HepG2 (cell line): Measurements from ENCODE around the gene CST2. TPM values are rescaled to one million over a fixed set of nuclear protein-coding genes. Genes with fewer than 3 reads are reported as not detected.

ENCODE experiments used
- ATAC-seq: fragments of 200-7000 bp; cut with Tn5 transposase; 3 replicates; pipeline ENCODE4 v1.9.1; 2020; ENCODE audit warnings: mild to moderate bottlenecking, moderate library complexity
- BruUV-seq: library from RNA; stranded (reverse); fragments of 400-500 nt; replicated peaks from 2 replicates; lab custom pipeline; 2021; lab: Mats Ljungman, UMichigan
- CTCF ChIA-PET: fragments of 300-600 bp; formaldehyde crosslinking; extraction: SDS; loops from one replicate; lab custom pipeline; 2021; ENCODE audit warnings: low total read pairs, inconsistent platforms, low intra/inter-chr PET ratio; lab: Yijun Ruan, JAX
- POLR2A ChIA-PET: fragments of 350-600 bp; sonication (Branson Sonifier 250); formaldehyde crosslinking; loops from one replicate; lab custom pipeline; 2020; ENCODE audit warnings: antibody characterized with exemption, inconsistent platforms; lab: Yijun Ruan, JAX
- DNase-seq: peaks from one replicate; pipeline ENCODE4 v3.0.0-alpha.2; 2015; ENCODE audit warnings: low spot score
- FAIRE-seq: peaks from 3 replicates; lab custom pipeline; 2011; peaks lifted over from hg19 to GRCh38; lab: Jason Lieb, UNC
- H2AFZ ChIP-seq: one replicate; pipeline ENCODE4 v1.6.1; 2011; ENCODE audit warnings: low read length, inconsistent platforms
- H3K27ac ChIP-seq: fragments of 300-600 bp; 3 replicates; pipeline ENCODE4 v1.8.0; 2011; ENCODE audit warnings: mixed run types, mild to moderate bottlenecking, mixed read lengths, low read length, inconsistent platforms; ENCODE audit not compliant: insufficient read depth; ENCODE audit errors: extremely low read length
- H3K27me3 ChIP-seq, 2 experiments: fragments of 200-600 bp in 1 of 2; 2 replicates in 1 of 2; 3 replicates in 1 of 2; pipeline versions ENCODE4 v1.6.0 to v1.8.0; 2011; ENCODE audit warnings: low read length in 2 of 2, mild to moderate bottlenecking in 2 of 2, moderate library complexity in 2 of 2, inconsistent platforms in 1 of 2; ENCODE audit not compliant: insufficient read depth in 2 of 2, control insufficient read depth in 1 of 2
- H3K36me3 ChIP-seq, 2 experiments: fragments of 200-600 bp in 1 of 2; replicated peaks in 1 of 2; 2 replicates in 1 of 2; 3 replicates in 1 of 2; pipeline versions ENCODE4 v1.5.1 to v1.8.0; 2011; ENCODE audit warnings: low read length in 2 of 2, inconsistent platforms in 1 of 2; ENCODE audit not compliant: insufficient read depth in 2 of 2, control insufficient read depth in 1 of 2
- H3K4me1 ChIP-seq: 2 replicates; pipeline ENCODE4 v1.5.1; 2012; ENCODE audit warnings: low read length, inconsistent platforms; ENCODE audit not compliant: insufficient read depth
- H3K4me2 ChIP-seq: 2 replicates; pipeline ENCODE4 v1.6.0; 2011; ENCODE audit warnings: low read depth, low read length, inconsistent platforms
- H3K4me3 ChIP-seq, 3 experiments: fragments of 200-600 bp in 1 of 3; sonication (generic), shearing (Covaris generic) in 1 of 3; replicated peaks in 1 of 3; 2 replicates each; pipeline ENCODE4 v1.5.1; 2011 to 2016; ENCODE audit warnings: low read length in 3 of 3, inconsistent platforms in 2 of 3, low read depth in 2 of 3, mild to moderate bottlenecking in 2 of 3, control low read depth in 1 of 3, mixed read lengths in 1 of 3; ENCODE audit not compliant: insufficient read depth in 1 of 3
- H3K79me2 ChIP-seq: one replicate; pipeline ENCODE4 v1.6.1; 2011; ENCODE audit warnings: low read length, inconsistent platforms; ENCODE audit not compliant: insufficient read depth
- H3K9ac ChIP-seq: 2 replicates; pipeline ENCODE4 v1.6.0; 2011; ENCODE audit warnings: mild to moderate bottlenecking, low read depth, low read length, inconsistent platforms; ENCODE audit not compliant: insufficient read depth
- H3K9me3 ChIP-seq: 2 replicates; pipeline ENCODE4 v1.5.1; 2012; ENCODE audit warnings: mild to moderate bottlenecking, low read length
- H4K20me1 ChIP-seq: 2 replicates; pipeline ENCODE4 v1.6.0; 2011; ENCODE audit warnings: inconsistent platforms, mild to moderate bottlenecking, low read length, moderate library complexity; ENCODE audit not compliant: insufficient read depth
- MAZ ChIP-seq, 2 experiments: sonication (generic) in 1 of 2; formaldehyde crosslinking in 1 of 2; IDR thresholded peaks; 2 replicates each; pipeline versions ENCODE4 v1.5.0 to v1.6.1; 2012 to 2020; ENCODE audit warnings: low read depth in 2 of 2, mild to moderate bottlenecking in 2 of 2, borderline replicate concordance in 1 of 2, improper control_type of control experiment in 1 of 2, low read length in 1 of 2, missing genetic modification reagents in 1 of 2, moderate library complexity in 1 of 2
- MLLT10 ChIP-seq: sonication (generic); formaldehyde crosslinking; IDR thresholded peaks from 2 replicates; pipeline ENCODE4 v1.4.0; 2020; ENCODE audit warnings: missing genetic modification reagents
- NFE2L2 ChIP-seq: fragments of 150-350 bp; IDR thresholded peaks from 2 replicates; pipeline ENCODE4 v1.6.1; 2014; ENCODE audit warnings: low read length
- SAP130 ChIP-seq: IDR thresholded peaks from 2 replicates; pipeline ENCODE4 v1.6.1; 2016; ENCODE audit warnings: low read depth
- SATB2 ChIP-seq: sonication (generic); formaldehyde crosslinking; IDR thresholded peaks from 2 replicates; pipeline ENCODE4 v1.5.0; 2020; ENCODE audit warnings: missing genetic modification reagents
- ZC3H4 ChIP-seq: sonication (generic); formaldehyde crosslinking; IDR thresholded peaks from 2 replicates; pipeline ENCODE4 v1.4.0; 2020; ENCODE audit warnings: missing genetic modification reagents, borderline replicate concordance
- ZKSCAN5 ChIP-seq: sonication (generic); formaldehyde crosslinking; IDR thresholded peaks from 2 replicates; pipeline ENCODE4 v1.5.1; 2020; ENCODE audit warnings: mild to moderate bottlenecking, missing genetic modification reagents
- ZNF10 ChIP-seq: sonication (generic); formaldehyde crosslinking; IDR thresholded peaks from 2 replicates; pipeline ENCODE4 v1.4.0; 2020; ENCODE audit warnings: mild to moderate bottlenecking, low read depth, missing genetic modification reagents, borderline replicate concordance
- ZNF549 ChIP-seq: sonication (generic); formaldehyde crosslinking; IDR thresholded peaks from 2 replicates; pipeline ENCODE4 v1.5.0; 2020; ENCODE audit warnings: missing genetic modification reagents
- ZNF790 ChIP-seq: sonication (generic); formaldehyde crosslinking; IDR thresholded peaks from 2 replicates; pipeline ENCODE4 v1.8.0; 2022; ENCODE audit warnings: missing genetic modification reagents, mild to moderate bottlenecking, borderline replicate concordance
- WGBS: methylation state at CpG from one replicate; pipeline ENCODE4 v1.1.6; 2017; ENCODE audit warnings: low lambda C conversion rate; 5-methylcytosine and 5-hydroxymethylcytosine counted together
- in situ Hi-C: cut with HindIII; loops from 2 replicates; pipeline ENCODE4 v1.10.0; 2017; ENCODE audit warnings: low pct_unique_long_range_greater_than_20kb; ENCODE audit not compliant: extremely low pct_ligation_motif_present
- intact Hi-C: fragments of 100-400 bp; cut with micrococcal nuclease; formaldehyde crosslinking; loops from one replicate; pipeline ENCODE4 v1.10.0; 2022; ENCODE audit not compliant: unreplicated experiment
- polyA plus RNA-seq, 8 experiments: library from polyadenylated mRNA; depleted of rRNA in 3 of 8; stranded (reverse) in 7 of 8; unstranded in 1 of 8; fragments of >200 nt; fragmentation: Illumina TruSeq in 4 of 8; extraction: Trizol in 4 of 8; gene quantifications; 2 replicates each; pipeline versions ENCODE4 v1.2.1 to v1.2.3, GENCODE V29; 2011 to 2016; ENCODE audit warnings: low read depth in 4 of 8, missing spikeins in 1 of 8, mixed read lengths in 1 of 8; ENCODE audit not compliant: insufficient read depth in 1 of 8
- total RNA-seq, 5 experiments: library from RNA; depleted of rRNA; stranded (reverse); fragments of >200 nt; fragmentation: Illumina TruSeq; extraction: Trizol; gene quantifications; 2 replicates each; pipeline ENCODE4 v1.2.3, GENCODE V29; 2016; ENCODE audit warnings: low read depth in 1 of 5
- TF ChIP-seq, protein P1 (sequence below): sonication (generic); formaldehyde crosslinking; conservative IDR thresholded peaks from 2 replicates; pipeline ENCODE4 v1.8.0; 2022; ENCODE audit warnings: missing genetic modification reagents
- TF ChIP-seq, protein P2 (sequence below): sonication (generic); formaldehyde crosslinking; IDR thresholded peaks from 2 replicates; pipeline ENCODE4 v1.8.1; 2023; ENCODE audit warnings: mild to moderate bottlenecking, missing genetic modification reagents

CST2 gene
- total and polyA plus RNA-seq, 2 of the 13 experiments (the other 11 are each of a cell fraction or from before 2014, with no cell fraction given), result not detected

DNA sequence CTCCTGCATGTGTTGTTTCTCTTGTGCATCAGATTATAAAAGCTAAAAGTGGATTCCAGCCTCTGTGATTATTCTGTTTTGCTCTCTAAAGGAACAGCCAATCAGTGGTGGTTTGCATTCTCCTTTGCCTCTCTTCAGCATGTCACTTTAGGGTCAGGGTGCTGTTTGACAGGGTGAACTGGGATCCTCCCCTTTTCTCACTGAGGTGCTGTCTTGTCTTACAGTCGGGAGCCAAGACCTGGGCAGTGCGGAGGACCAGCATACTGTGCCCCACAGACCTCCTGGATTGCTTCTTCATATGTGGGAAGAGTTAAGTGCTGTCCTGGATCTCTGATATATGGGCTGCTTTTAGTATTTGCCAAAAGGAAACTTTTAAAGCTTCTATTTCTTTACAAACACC, 15.2 kb upstream of the CST2 start:
- Histone ChIP-seq H3K27ac (no peak overlapping the region), H4K20me1 (no peaks in the 10 kb centered on the region), H3K4me2 (no peak overlapping the region), H3K79me2 (no peaks in the 10 kb centered on the region), H3K9me3 (no peaks in the 10 kb centered on the region), H3K4me1 (no peaks in the 10 kb centered on the region), H2AFZ (no peak overlapping the region), H3K4me3 (no peak overlapping the region), H3K9ac (no peak overlapping the region), H3K27me3 (no peaks in the 10 kb centered on the region), H3K36me3 (no peaks in the 10 kb centered on the region)
- DNase-seq (no peak), ATAC-seq (no peak), FAIRE-seq (no peak)
- in situ Hi-C loops (no loop called here), intact Hi-C loops (no loop called here)
- TF ChIP-seq NFE2L2 (no peak), SAP130 (CRISPR knock-in tag) (no peak), ZNF549 (CRISPR knock-in tag) (no peak), ZKSCAN5 (CRISPR knock-in tag) (no peak), ZNF790 (CRISPR knock-in tag) (no peak), MAZ (IDR thresholded peaks at IDR 0.05; ENCODE audit: borderline replicate concordance, low read depth, low read length) (no peak), MAZ (CRISPR knock-in tag; IDR thresholded peaks at IDR 0.05; ENCODE audit: low read depth) (no peak), ZNF10 (no peak), MLLT10 (CRISPR knock-in tag) (no peak), SATB2 (CRISPR knock-in tag) (no peak), ZC3H4 (no peak)
- TF ChIP-seq, protein P1, sequence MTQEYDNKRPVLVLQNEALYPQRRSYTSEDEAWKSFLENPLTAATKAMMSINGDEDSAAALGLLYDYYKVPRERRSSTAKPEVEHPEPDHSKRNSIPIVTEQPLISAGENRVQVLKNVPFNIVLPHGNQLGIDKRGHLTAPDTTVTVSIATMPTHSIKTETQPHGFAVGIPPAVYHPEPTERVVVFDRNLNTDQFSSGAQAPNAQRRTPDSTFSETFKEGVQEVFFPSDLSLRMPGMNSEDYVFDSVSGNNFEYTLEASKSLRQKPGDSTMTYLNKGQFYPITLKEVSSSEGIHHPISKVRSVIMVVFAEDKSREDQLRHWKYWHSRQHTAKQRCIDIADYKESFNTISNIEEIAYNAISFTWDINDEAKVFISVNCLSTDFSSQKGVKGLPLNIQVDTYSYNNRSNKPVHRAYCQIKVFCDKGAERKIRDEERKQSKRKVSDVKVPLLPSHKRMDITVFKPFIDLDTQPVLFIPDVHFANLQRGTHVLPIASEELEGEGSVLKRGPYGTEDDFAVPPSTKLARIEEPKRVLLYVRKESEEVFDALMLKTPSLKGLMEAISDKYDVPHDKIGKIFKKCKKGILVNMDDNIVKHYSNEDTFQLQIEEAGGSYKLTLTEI (CRISPR knock-in tag), result no peak
- TF ChIP-seq, protein P2, sequence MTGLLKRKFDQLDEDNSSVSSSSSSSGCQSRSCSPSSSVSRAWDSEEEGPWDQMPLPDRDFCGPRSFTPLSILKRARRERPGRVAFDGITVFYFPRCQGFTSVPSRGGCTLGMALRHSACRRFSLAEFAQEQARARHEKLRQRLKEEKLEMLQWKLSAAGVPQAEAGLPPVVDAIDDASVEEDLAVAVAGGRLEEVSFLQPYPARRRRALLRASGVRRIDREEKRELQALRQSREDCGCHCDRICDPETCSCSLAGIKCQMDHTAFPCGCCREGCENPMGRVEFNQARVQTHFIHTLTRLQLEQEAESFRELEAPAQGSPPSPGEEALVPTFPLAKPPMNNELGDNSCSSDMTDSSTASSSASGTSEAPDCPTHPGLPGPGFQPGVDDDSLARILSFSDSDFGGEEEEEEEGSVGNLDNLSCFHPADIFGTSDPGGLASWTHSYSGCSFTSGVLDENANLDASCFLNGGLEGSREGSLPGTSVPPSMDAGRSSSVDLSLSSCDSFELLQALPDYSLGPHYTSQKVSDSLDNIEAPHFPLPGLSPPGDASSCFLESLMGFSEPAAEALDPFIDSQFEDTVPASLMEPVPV (CRISPR knock-in tag), result no peak
- CTCF ChIA-PET, result no interaction called here
- WGBS, result 40% methylated on average over 2 of the region's 2 CpGs
- POLR2A ChIA-PET, result no interaction called here
- BruUV-seq, result no TSS peak
